Thoracic aorta (tissue), 2 donors: Measurements from ENCODE around the gene VPS13C. TPM values are rescaled to one million over a fixed set of nuclear protein-coding genes. Genes with fewer than 3 reads are reported as not detected.

Experiments
- ATAC-seq: fragments of 150-250 bp; one replicate; pipeline ENCODE4 v1.8.0; 2017; ENCODE audit warnings: low read depth; ENCODE audit not compliant: insufficient number of reproducible peaks, low FRiP score
- DNase-seq: peaks from one replicate; pipeline ENCODE4 v3.0.0-alpha.2; 2020; ENCODE audit warnings: low spot score
- H3K27ac ChIP-seq, 2 donors: fragments of 200-600 bp; sonication (generic); 1 replicate in 1 of 2; 2 replicates in 1 of 2; pipeline ENCODE4 v1.5.1; 2016; ENCODE audit warnings: mild to moderate bottlenecking in 2 of 2, moderate library complexity in 2 of 2
- H3K27me3 ChIP-seq: fragments of 200-600 bp; sonication (generic); replicated peaks from 2 replicates; pipeline ENCODE4 v1.6.0; 2016; ENCODE audit warnings: mild to moderate bottlenecking; ENCODE audit not compliant: insufficient read depth
- H3K36me3 ChIP-seq: fragments of 200-600 bp; sonication (generic); one replicate; pipeline ENCODE4 v1.5.1; 2016
- H3K4me1 ChIP-seq, 2 donors: fragments of 200-600 bp; sonication (generic); 1 replicate in 1 of 2; 2 replicates in 1 of 2; pipeline versions ENCODE4 v1.5.1 to v1.6.0; 2016; ENCODE audit warnings: low read depth in 2 of 2, mild to moderate bottlenecking in 1 of 2; ENCODE audit not compliant: control insufficient read depth in 1 of 2
- H3K4me3 ChIP-seq: fragments of 200-600 bp; sonication (generic); 2 replicates; pipeline ENCODE4 v1.5.1; 2016; ENCODE audit warnings: mild to moderate bottlenecking
- H3K9me3 ChIP-seq: fragments of 200-600 bp; sonication (generic); 2 replicates; pipeline ENCODE4 v1.5.1; 2016
- CTCF ChIP-seq: fragments of 200-600 bp; sonication (generic); IDR thresholded peaks from one replicate; pipeline ENCODE4 v1.5.1; 2019; ENCODE audit warnings: antibody characterized with exemption
- total RNA-seq, 2 donors: library from RNA; depleted of rRNA; stranded (reverse); fragments of >200 nt; gene quantifications; one replicate each; pipeline versions ENCODE4 v1.1.0 to v1.2.3, GENCODE V29; 2016

VPS13C gene
- total RNA-seq, 2 donors from 2014 or later, result 93.3 to 99.0 TPM

GRCh38 chr15:62059108-62059815, 985 bp downstream of the VPS13C start:
- H3K9me3 ChIP-seq, result no peaks in the 10 kb centered on the region
- ATAC-seq (no peak), DNase-seq (no peak)
- no peak for TF ChIP-seq CTCF
- peak overlapping the region; percentile 83 for H3K4me3 ChIP-seq
- peaks cover 8 to 12% of the 10 kb centered on the region in 2 donors for H3K4me1 ChIP-seq
- H3K27ac ChIP-seq, result peak overlapping the region; percentile 68 to 75
- no peaks in the 10 kb centered on the region for H3K36me3 ChIP-seq
- H3K27me3 ChIP-seq, result no peaks in the 10 kb centered on the region

GRCh38 chr15:62058327-62059028, 1.8 kb downstream of the VPS13C start:
- Histone ChIP-seq H3K4me3 (no peak overlapping the region), H3K9me3 (no peaks in the 10 kb centered on the region), H3K4me1 (peaks cover 8 to 12% of the 10 kb centered on the region in 2 donors), H3K27ac (no peak overlapping the region), H3K36me3 (no peaks in the 10 kb centered on the region), H3K27me3 (no peaks in the 10 kb centered on the region)
- ATAC-seq, result no peak
- DNase-seq, result no peak
- TF ChIP-seq CTCF, result no peak

- Histone ChIP-seq H3K4me1 (peaks cover 8 to 19% of the 10 kb centered on the region in 2 donors), H3K27ac (no peak overlapping the region), H3K36me3 (no peaks in the 10 kb centered on the region), H3K9me3 (no peaks in the 10 kb centered on the region), H3K27me3 (no peaks in the 10 kb centered on the region), H3K4me3 (no peak overlapping the region)
- no peak for TF ChIP-seq CTCF
- ATAC-seq, result no peak
- no peak for DNase-seq
Measured at GRCh38 chr15:62057341-62057980, 2.8 kb downstream of the VPS13C start.

GRCh38 chr15:62054979-62055378, 5.3 kb downstream of the VPS13C start:
- Histone ChIP-seq H3K4me1 (peaks cover 13 to 32% of the 10 kb centered on the region in 2 donors), H3K36me3 (no peaks in the 10 kb centered on the region), H3K9me3 (no peaks in the 10 kb centered on the region), H3K27ac (no peak overlapping the region), H3K27me3 (no peaks in the 10 kb centered on the region), H3K4me3 (no peak overlapping the region)
- no peak for TF ChIP-seq CTCF
- no peak for ATAC-seq
- no peak for DNase-seq

GRCh38 chr15:62053439-62054085, 6.7 kb downstream of the VPS13C start:
- H3K4me1 ChIP-seq, result peaks cover 5 to 25% of the 10 kb centered on the region in 2 donors
- no peaks in the 10 kb centered on the region for H3K9me3 ChIP-seq
- DNase-seq, result no peak
- no peaks in the 10 kb centered on the region for H3K36me3 ChIP-seq
- no peaks in the 10 kb centered on the region for H3K27me3 ChIP-seq
- H3K27ac ChIP-seq, result no peak overlapping the region
- H3K4me3 ChIP-seq, result no peak overlapping the region
- TF ChIP-seq CTCF, result no peak
- no peak for ATAC-seq
